ENCODE results near the gene ARHGEF9.

GRCh38 chrX:63812823-63813222, 27.8 kb upstream of the ARHGEF9 start:
- TF ChIP-seq CBX5 (IDR thresholded peaks at IDR 0.05; ENCODE audit: low read depth, low read length) (no peak), PHF8 (conservative IDR thresholded peaks at IDR 0.05; ENCODE audit: low read depth, low read length) (no peak)
